ENCODE measurements around the gene OVOL3. TPM values are rescaled to one million over a fixed set of nuclear protein-coding genes. Genes with fewer than 3 reads are reported as not detected.
A peak's percentile ranks its signal among the peaks of the same experiment; 100 is the strongest.

OVOL3 gene
- total RNA-seq, 1 experiment from 2014 or later, result not detected

- Histone ChIP-seq H3K27me3 (ENCODE audit: control insufficient read depth, insufficient read depth, low read length) (no peaks in the 10 kb centered on the region), H3K36me3 (replicated peaks; ENCODE audit: control insufficient read depth, insufficient read depth, low read length) (peaks cover 4% of the 10 kb centered on the region), H3K4me3 (ENCODE audit: insufficient read depth, low read depth, low read length) (peak within 1 kb of the TSS; percentile 33; the same call in 1 of the 2 replicates)
- DNase-seq, result peak; percentile 57
These were observed 41.6 kb downstream of the OVOL3 start, which contains the start of gene COX7A1 for GRCh38 chr19:36152352-36153091. COX7A1 (minus strand) TSS chr19:36152447; CDS start chr19:36152407, 40 bp downstream.

GRCh38 chr19:36153126-36153525 is 42.2 kb downstream of the OVOL3 start:
- H3K4me3 ChIP-seq (ENCODE audit: insufficient read depth, low read depth, low read length), result no peak overlapping the region
- H3K27me3 ChIP-seq (ENCODE audit: control insufficient read depth, insufficient read depth, low read length), result no peaks in the 10 kb centered on the region
- H3K36me3 ChIP-seq (replicated peaks; ENCODE audit: control insufficient read depth, insufficient read depth, low read length), result peaks cover 4% of the 10 kb centered on the region
- no peak for DNase-seq

GRCh38 chr19:36160821-36161596 is 50.1 kb downstream of the OVOL3 start:
- Histone ChIP-seq H3K4me3 (ENCODE audit: insufficient read depth, low read depth, low read length) (no peak overlapping the region), H3K27me3 (ENCODE audit: control insufficient read depth, insufficient read depth, low read length) (no peaks in the 10 kb centered on the region), H3K36me3 (replicated peaks; ENCODE audit: control insufficient read depth, insufficient read depth, low read length) (no peaks in the 10 kb centered on the region)
- DNase-seq, result no peak

Other genes with a start within 250 kb of the OVOL3 start
- gene APLP1, start 242.6 kb upstream of the OVOL3 start, total RNA-seq (2014; rRNA removed; shearing (Covaris generic)), result 18.3 and 19.3 TPM in 2 replicates
- gene NFKBID, start 210.6 kb upstream of the OVOL3 start, total RNA-seq (2014; rRNA removed; shearing (Covaris generic)), result 6.8 and 7.5 TPM in 2 replicates
- gene HCST, start 208.6 kb upstream of the OVOL3 start, total RNA-seq (2014; rRNA removed; shearing (Covaris generic)), result 2.4 and 2.8 TPM in 2 replicates
- gene TYROBP, start 202.8 kb upstream of the OVOL3 start, total RNA-seq (2014; rRNA removed; shearing (Covaris generic)), result not detected in 2 replicates
- 9.9 and 13.4 TPM in 2 replicates for gene LRFN3, start 174.8 kb upstream of the OVOL3 start, total RNA-seq (2014; rRNA removed; shearing (Covaris generic))
- 32.9 and 41.9 TPM in 2 replicates for gene SDHAF1, start 116.0 kb upstream of the OVOL3 start, total RNA-seq (2014; rRNA removed; shearing (Covaris generic))
- 14.4 and 27.0 TPM in 2 replicates for gene SYNE4, start 102.3 kb upstream of the OVOL3 start, total RNA-seq (2014; rRNA removed; shearing (Covaris generic))
- gene ALKBH6, start 96.9 kb upstream of the OVOL3 start, total RNA-seq (2014; rRNA removed; shearing (Covaris generic)), result 21.9 and 25.5 TPM in 2 replicates
- gene CLIP3, start 78.3 kb upstream of the OVOL3 start, total RNA-seq (2014; rRNA removed; shearing (Covaris generic)), result 1.5 and 8.0 TPM in 2 replicates
- gene THAP8, start 56.9 kb upstream of the OVOL3 start, total RNA-seq (2014; rRNA removed; shearing (Covaris generic)), result 2.9 and 5.4 TPM in 2 replicates
- 27.0 and 35.1 TPM in 2 replicates for gene WDR62, start 56.2 kb upstream of the OVOL3 start, total RNA-seq (2014; rRNA removed; shearing (Covaris generic))
- gene POLR2I, start 3.7 kb downstream of the OVOL3 start, total RNA-seq (2014; rRNA removed; shearing (Covaris generic)), result 121 and 129 TPM in 2 replicates
- gene TBCB, start 4.3 kb downstream of the OVOL3 start, total RNA-seq (2014; rRNA removed; shearing (Covaris generic)), result 179 and 202 TPM in 2 replicates
- 248 and 336 TPM in 2 replicates for gene CAPNS1, start 28.9 kb downstream of the OVOL3 start, total RNA-seq (2014; rRNA removed; shearing (Covaris generic))
- 0.18 TPM in 1 of 2 replicates, not detected in the other for gene COX7A1, start 41.3 kb downstream of the OVOL3 start, total RNA-seq (2014; rRNA removed; shearing (Covaris generic))
- 2.6 and 4.4 TPM in 2 replicates for gene ZNF565, start 103.5 kb downstream of the OVOL3 start, total RNA-seq (2014; rRNA removed; shearing (Covaris generic))
- gene ZNF146, start 104.0 kb downstream of the OVOL3 start, total RNA-seq (2014; rRNA removed; shearing (Covaris generic)), result 156 and 219 TPM in 2 replicates

All from H7 (cell line).